Heart right ventricle (tissue), 16 donors: Measurements from ENCODE around the gene JDP2. TPM values are rescaled to one million over a fixed set of nuclear protein-coding genes. Genes with fewer than 3 reads are reported as not detected.
A peak's percentile ranks its signal among the peaks of the same experiment; 100 is the strongest.
"Not testable (repeated sequence)": the region's sequence is repeated elsewhere in the genome, so short reads cannot be mapped to it uniquely, and the experiment has no call there.

Experiments
- ATAC-seq, 8 donors: fragments of 200-7000 bp; cut with Tn5 transposase; one replicate each; pipeline ENCODE4 v1.9.1; 2020; ENCODE audit warnings: mild to moderate bottlenecking in 8 of 8, moderate library complexity in 8 of 8, moderate number of reproducible peaks in 1 of 8
- DNase-seq, 2 donors: peaks; one replicate each; pipeline ENCODE4 v3.0.0-alpha.2; 2020
- H3K27ac ChIP-seq, 10 donors: fragments of 200-600 bp; sonication (generic) in 2 of 10; one replicate each; pipeline versions ENCODE4 v1.5.0 to v1.8.0; 2020 to 2022; ENCODE audit warnings: mild to moderate bottlenecking in 3 of 10
- H3K27me3 ChIP-seq, 7 donors: fragments of 200-600 bp; one replicate each; pipeline ENCODE4 v1.8.0; 2021 to 2022; ENCODE audit warnings: mild to moderate bottlenecking in 2 of 7
- H3K36me3 ChIP-seq, 9 donors: fragments of 200-600 bp; sonication (generic) in 1 of 9; one replicate each; pipeline versions ENCODE4 v1.5.0 to v1.8.0; 2020 to 2022; ENCODE audit warnings: mild to moderate bottlenecking in 2 of 9
- H3K4me1 ChIP-seq, 9 donors: fragments of 200-600 bp; sonication (generic) in 1 of 9; one replicate each; pipeline versions ENCODE4 v1.5.0 to v1.8.0; 2020 to 2022; ENCODE audit warnings: mild to moderate bottlenecking in 4 of 9
- H3K4me3 ChIP-seq, 10 donors: fragments of 200-600 bp; sonication (generic) in 2 of 10; one replicate each; pipeline versions ENCODE4 v1.5.0 to v1.8.0; 2020 to 2022; ENCODE audit warnings: mild to moderate bottlenecking in 7 of 10, moderate library complexity in 2 of 10
- H3K9me3 ChIP-seq, 11 donors: fragments of 200-600 bp in 10 of 11; sonication (generic) in 2 of 11; one replicate each; pipeline versions ENCODE4 v1.5.0 to v1.8.0; 2013 to 2022; ENCODE audit warnings: mild to moderate bottlenecking in 2 of 11, control low read depth in 1 of 11, moderate library complexity in 1 of 11
- WGBS, 2 donors: extraction: QIAGEN DNeasy Blood & Tissue Kit; methylation state at CpG; one replicate each; pipeline ENCODE4 v1.1.7; 2013; ENCODE audit warnings: inconsistent platforms in 1 of 2; 5-methylcytosine and 5-hydroxymethylcytosine counted together
- intact Hi-C, 10 donors: fragments of 100-400 bp; cut with DNase I; formaldehyde crosslinking; loops; one replicate each; pipeline versions ENCODE4 v1.11.1 to v1.14.2; 2022
- polyA plus RNA-seq, 2 donors: library from polyadenylated mRNA; stranded (reverse); fragments of 200-250 nt; gene quantifications; one replicate each; pipeline ENCODE4 v1.2.3, GENCODE V29; 2013
- total RNA-seq, 10 donors: library from RNA; stranded (reverse); fragmentation: NEBNext Ultra II Directional in 3 of 10; extraction: Animal tissue kit (Norgen Biotek cat#: 25700) in 3 of 10; gene quantifications; one replicate each; pipeline versions ENCODE4 v1.2.1 to v1.2.4, GENCODE V29; 2021 to 2023
- TF ChIP-seq, protein P1 (sequence below), 9 donors: fragments of 200-600 bp; sonication (generic) in 2 of 9; IDR thresholded peaks; one replicate each; pipeline versions ENCODE4 v1.5.0 to v1.8.0; 2021 to 2022; ENCODE audit warnings: antibody characterized with exemption in 9 of 9, mild to moderate bottlenecking in 5 of 9, moderate library complexity in 1 of 9
- donor health status: Arrhythmogenic right ventricular cardiomyopathy.
- donor health status: ischemic (EF 13 %, LVEDD 7.1; RV severe dilation, severe dysfunction).
- donor health status: healthy with polysubstance abuse.
- donor health status: DM: no; HTN: yes; CAD: no.
- donor health status: DM: no; HTN: no; CAD: no.
- donor health status: ischemic (EF 25% LVEDD 6.9; RV normal size, moderate dysfunction).
- donor health status: ischemic (EF 25% LVEDD 5.7; RV mildly dilated, moderate dysfunction).
- donor health status: healthy.
- donor health status: DM: yes; HTN: yes; CAD: no.
- donor health status: Ischemic cardiomyopathy.
- donor health status: ischemic (EF 35%, LVEDD 5.7; RV mildly dilated, moderate dysfunction).
- donor health status: nonischemic (EF 11% LVEDD 7.7; RV severe dilation, severe dysfunction).
- donor health status: DM: yes; HTN: yes; CAD: no.
- donor health status: PGD.
- donor health status: ischemic (EF 29% LVEDD 5.4; RV normal size, mild dysfunction).
- donor health status: nonischemic (EF 23%, LVEDD 6.1; RV moderate dilation, normal function).

Gene JDP2
- total and polyA plus RNA-seq, 12 donors, result 12.3 to 44.0 (median 17.3) TPM

- no peak for DNase-seq
- Histone ChIP-seq H3K27me3 (no peaks in the 10 kb centered on the region), H3K36me3 (peaks cover 6 to 91% (median 39%) of the 10 kb centered on the region in 9 donors), H3K4me3 (no peak overlapping the region), H3K4me1 (peaks cover 0 to 32% (median 12%) of the 10 kb centered on the region in 9 donors), H3K9me3 (no peaks in the 10 kb centered on the region), H3K27ac (no peak overlapping the region)
- TF ChIP-seq, protein P1, sequence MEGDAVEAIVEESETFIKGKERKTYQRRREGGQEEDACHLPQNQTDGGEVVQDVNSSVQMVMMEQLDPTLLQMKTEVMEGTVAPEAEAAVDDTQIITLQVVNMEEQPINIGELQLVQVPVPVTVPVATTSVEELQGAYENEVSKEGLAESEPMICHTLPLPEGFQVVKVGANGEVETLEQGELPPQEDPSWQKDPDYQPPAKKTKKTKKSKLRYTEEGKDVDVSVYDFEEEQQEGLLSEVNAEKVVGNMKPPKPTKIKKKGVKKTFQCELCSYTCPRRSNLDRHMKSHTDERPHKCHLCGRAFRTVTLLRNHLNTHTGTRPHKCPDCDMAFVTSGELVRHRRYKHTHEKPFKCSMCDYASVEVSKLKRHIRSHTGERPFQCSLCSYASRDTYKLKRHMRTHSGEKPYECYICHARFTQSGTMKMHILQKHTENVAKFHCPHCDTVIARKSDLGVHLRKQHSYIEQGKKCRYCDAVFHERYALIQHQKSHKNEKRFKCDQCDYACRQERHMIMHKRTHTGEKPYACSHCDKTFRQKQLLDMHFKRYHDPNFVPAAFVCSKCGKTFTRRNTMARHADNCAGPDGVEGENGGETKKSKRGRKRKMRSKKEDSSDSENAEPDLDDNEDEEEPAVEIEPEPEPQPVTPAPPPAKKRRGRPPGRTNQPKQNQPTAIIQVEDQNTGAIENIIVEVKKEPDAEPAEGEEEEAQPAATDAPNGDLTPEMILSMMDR (IDR thresholded peaks at IDR 0.05), result no peak
- intact Hi-C loops, result no loop called here
- 86 to 87% methylated on average over 25 of the region's 25 CpGs for WGBS, 2 donors
- peak in 2 of 8 donors; percentile 18 to 27 for ATAC-seq
These were observed 41.9 kb downstream of the JDP2 start for GRCh38 chr14:75469606-75470237.

GRCh38 chr14:75470238-75470797 lies 42.5 kb downstream of the JDP2 start:
- TF ChIP-seq, protein P1 (IDR thresholded peaks at IDR 0.05), result no peak
- Histone ChIP-seq H3K4me1 (peaks cover 0 to 29% (median 12%) of the 10 kb centered on the region in 9 donors), H3K4me3 (no peak overlapping the region), H3K27me3 (no peaks in the 10 kb centered on the region), H3K27ac (no peak overlapping the region), H3K9me3 (no peaks in the 10 kb centered on the region), H3K36me3 (peaks cover 6 to 89% (median 37%) of the 10 kb centered on the region in 9 donors)
- ATAC-seq, result no peak
- intact Hi-C loops, result no loop called here
- DNase-seq, result no peak
- 90 to 91% methylated on average over 12 of the region's 12 CpGs for WGBS, 2 donors

- Histone ChIP-seq H3K27me3 (no peaks in the 10 kb centered on the region), H3K4me1 (peaks cover 0 to 21% (median 12%) of the 10 kb centered on the region in 9 donors), H3K36me3 (peaks cover 6 to 89% (median 37%) of the 10 kb centered on the region in 9 donors), H3K4me3 (no peak overlapping the region), H3K9me3 (no peaks in the 10 kb centered on the region), H3K27ac (no peak overlapping the region)
- intact Hi-C loops, result no loop called here
- WGBS, 2 donors, result 91 to 95% methylated on average over 5 of the region's 5 CpGs
- TF ChIP-seq, protein P1 (IDR thresholded peaks at IDR 0.05), result no peak
- ATAC-seq, result no peak
- DNase-seq, result no peak
These were observed 43.2 kb downstream of the JDP2 start for GRCh38 chr14:75471059-75471458.

DNA sequence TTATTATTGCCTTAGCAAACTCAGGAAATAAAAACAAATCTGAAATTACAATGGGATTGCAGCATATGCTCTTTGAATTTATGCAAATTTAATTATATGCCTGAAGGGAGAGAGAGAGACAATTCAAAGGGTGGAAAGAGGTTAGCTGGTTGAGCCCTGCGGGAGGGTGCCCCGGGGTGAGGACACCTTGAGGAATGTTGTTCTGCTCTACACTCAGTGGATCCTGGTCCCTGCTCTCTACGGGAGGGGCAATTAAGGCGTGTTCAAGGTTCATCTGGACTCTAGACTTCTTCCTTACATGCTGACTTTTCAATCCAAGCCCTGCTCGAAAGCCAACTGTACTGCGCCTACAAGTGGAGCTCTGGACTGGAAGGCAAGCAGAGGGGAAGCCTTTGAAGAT lies 46.3 kb downstream of the JDP2 start:
- DNase-seq, H3K4me1 ChIP-seq, H3K27ac ChIP-seq, ATAC-seq, H3K27me3 ChIP-seq, intact Hi-C loops, H3K4me3 ChIP-seq, H3K9me3 ChIP-seq: not testable (repeated sequence)
- H3K36me3 ChIP-seq, result peaks cover 6 to 74% (median 35%) of the 10 kb centered on the region in 9 donors
- WGBS, 2 donors, result 83 to 89% methylated on average over 6 of the region's 6 CpGs
